ENCODE data around the gene SORCS1.

Gene SORCS1

GRCh38 chr10:106863549-106863948 lies 301.0 kb downstream of the SORCS1 start:
- Histone ChIP-seq H3K9ac (ENCODE audit: low read length) (no peak overlapping the region), H3K27me3 (ENCODE audit: control insufficient read depth, insufficient read depth, low read length) (no peaks in the 10 kb centered on the region), H3K4me3 (ENCODE audit: low read length) (no peak overlapping the region), H3K9me3 (ENCODE audit: control insufficient read depth, low read depth, low read length) (no peaks in the 10 kb centered on the region), H3K27ac (ENCODE audit: low read length) (no peak overlapping the region), H3K4me1 (ENCODE audit: control insufficient read depth, low read depth, low read length) (peaks cover 5% of the 10 kb centered on the region), H3K36me3 (ENCODE audit: control insufficient read depth, low read depth, low read length) (no peaks in the 10 kb centered on the region)

DNA sequence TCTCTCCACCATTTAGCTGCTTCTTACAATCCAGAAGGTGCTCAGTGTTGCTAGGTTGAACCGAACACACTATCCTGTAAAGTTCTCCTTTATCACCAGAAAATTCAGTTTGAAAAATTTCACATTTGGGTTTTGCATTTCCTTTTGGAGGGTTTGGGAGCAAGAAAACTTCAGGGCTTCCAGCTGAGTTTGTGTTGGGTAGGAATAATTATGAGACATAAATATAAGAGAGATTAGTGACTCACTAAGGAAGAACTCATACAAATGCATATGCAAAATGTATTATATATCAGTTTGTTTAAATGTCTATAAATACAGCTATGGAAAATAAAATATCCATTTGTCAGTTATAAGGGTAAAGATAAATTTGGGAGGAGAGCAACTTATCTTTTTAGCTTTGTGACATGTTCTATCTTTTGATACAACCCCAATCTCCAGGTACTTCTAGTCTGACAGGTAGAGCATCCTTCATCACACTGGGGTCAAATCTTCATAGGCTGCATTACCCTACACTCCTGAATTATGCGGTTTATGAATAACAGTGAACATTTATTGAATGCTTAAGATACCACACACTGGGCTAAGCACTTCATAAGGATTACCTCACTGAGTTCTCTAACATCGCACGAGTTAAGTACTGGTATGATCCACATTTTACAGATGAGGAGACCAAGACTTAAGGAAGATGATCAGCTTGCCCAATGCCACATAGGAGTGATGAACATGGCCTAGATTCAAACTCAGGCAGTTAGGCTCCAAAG lies 304.4 kb downstream of the SORCS1 start:
- peaks cover 11% of the 10 kb centered on the region for H3K4me1 ChIP-seq (ENCODE audit: control insufficient read depth, low read depth, low read length)
- no peak overlapping the region for H3K4me3 ChIP-seq (ENCODE audit: low read length)
- H3K9ac ChIP-seq (ENCODE audit: low read length), result no peak overlapping the region
- H3K36me3 ChIP-seq (ENCODE audit: control insufficient read depth, low read depth, low read length), result no peaks in the 10 kb centered on the region
- no peaks in the 10 kb centered on the region for H3K9me3 ChIP-seq (ENCODE audit: control insufficient read depth, low read depth, low read length)
- H3K27me3 ChIP-seq (ENCODE audit: control insufficient read depth, insufficient read depth, low read length), result no peaks in the 10 kb centered on the region
- no peak overlapping the region for H3K27ac ChIP-seq (ENCODE audit: low read length)

DNA sequence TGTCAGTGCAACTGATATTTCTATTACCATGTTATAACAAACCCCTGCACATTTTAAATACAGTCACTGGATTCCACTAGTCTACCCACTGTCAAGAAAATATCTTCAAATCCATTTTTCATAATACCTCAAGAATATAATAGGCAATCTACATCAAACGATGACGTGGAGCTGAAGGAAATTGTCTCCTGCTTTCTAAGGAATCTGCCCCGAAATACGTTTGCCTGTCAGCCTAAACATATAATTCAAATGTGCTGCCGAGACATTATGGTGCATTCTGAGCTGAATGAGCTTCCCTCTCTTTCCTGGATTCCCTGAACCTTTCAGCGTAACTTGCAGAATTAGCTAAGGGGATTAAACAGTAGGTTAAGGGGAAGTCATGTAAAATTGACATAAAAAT lies 306.8 kb downstream of the SORCS1 start:
- Histone ChIP-seq H3K9ac (ENCODE audit: low read length) (no peak overlapping the region), H3K36me3 (ENCODE audit: control insufficient read depth, low read depth, low read length) (no peaks in the 10 kb centered on the region), H3K27ac (ENCODE audit: low read length) (no peak overlapping the region), H3K4me3 (ENCODE audit: low read length) (no peak overlapping the region), H3K27me3 (ENCODE audit: control insufficient read depth, insufficient read depth, low read length) (no peaks in the 10 kb centered on the region), H3K4me1 (ENCODE audit: control insufficient read depth, low read depth, low read length) (peaks cover 11% of the 10 kb centered on the region), H3K9me3 (ENCODE audit: control insufficient read depth, low read depth, low read length) (no peaks in the 10 kb centered on the region)

DNA sequence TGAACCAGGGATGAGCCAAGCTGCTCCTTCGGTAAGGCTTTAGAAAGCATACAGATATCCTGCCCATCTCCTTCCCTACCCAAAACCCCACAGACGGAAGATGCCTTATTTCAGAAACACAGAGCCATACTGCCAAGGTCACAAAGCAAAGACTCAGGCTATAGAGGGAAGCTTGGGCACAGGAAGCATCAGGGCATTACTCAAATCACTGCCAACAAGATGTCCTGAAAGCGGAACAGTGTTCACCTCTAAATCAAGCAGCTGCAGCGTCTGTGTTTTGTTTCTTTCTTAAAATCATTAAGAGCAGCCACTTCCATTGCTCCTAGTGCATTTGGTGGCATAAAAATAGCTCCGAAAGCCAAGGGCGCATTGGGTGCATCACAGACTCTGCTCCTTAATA lies 307.3 kb downstream of the SORCS1 start:
- no peak overlapping the region for H3K9ac ChIP-seq (ENCODE audit: low read length)
- no peaks in the 10 kb centered on the region for H3K27me3 ChIP-seq (ENCODE audit: control insufficient read depth, insufficient read depth, low read length)
- no peaks in the 10 kb centered on the region for H3K9me3 ChIP-seq (ENCODE audit: control insufficient read depth, low read depth, low read length)
- no peak overlapping the region for H3K27ac ChIP-seq (ENCODE audit: low read length)
- H3K4me1 ChIP-seq (ENCODE audit: control insufficient read depth, low read depth, low read length), result peaks cover 11% of the 10 kb centered on the region
- H3K4me3 ChIP-seq (ENCODE audit: low read length), result no peak overlapping the region
- H3K36me3 ChIP-seq (ENCODE audit: control insufficient read depth, low read depth, low read length), result no peaks in the 10 kb centered on the region

DNA sequence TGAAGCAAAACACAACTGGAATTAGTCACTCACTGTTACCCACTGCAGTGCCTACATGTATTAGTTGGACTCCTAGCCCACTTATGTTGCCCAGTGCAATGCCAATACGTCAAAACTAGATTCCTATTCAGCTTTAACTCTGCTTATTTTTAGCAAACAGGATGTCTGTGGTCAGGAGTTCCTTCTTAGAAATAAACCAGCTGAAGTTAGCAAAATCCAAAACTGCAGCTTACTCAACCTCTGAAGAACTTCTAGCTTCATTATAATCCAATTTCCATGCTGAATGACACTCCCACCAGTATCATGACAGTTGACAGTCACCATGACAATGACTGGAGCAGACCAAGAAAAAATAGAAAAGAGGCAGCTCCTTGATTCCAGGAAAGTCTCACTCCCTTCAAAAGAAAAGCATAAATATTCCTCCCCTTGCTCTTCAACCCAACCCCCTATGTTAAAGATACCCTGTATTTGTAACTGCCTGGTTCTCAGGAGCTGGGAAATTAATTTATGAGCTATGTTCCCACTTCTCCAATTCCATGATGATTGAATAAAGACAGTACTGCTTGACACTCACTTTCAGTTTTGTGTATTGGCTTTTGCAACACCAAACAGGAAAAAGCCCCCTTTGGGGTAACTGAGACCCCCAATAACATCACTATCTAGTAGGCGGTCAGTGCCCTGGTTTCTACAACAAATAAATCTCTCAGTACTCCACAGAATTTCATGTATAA lies 327.4 kb downstream of the SORCS1 start:
- Histone ChIP-seq H3K9me3 (ENCODE audit: control insufficient read depth, low read depth, low read length) (no peaks in the 10 kb centered on the region), H3K4me1 (ENCODE audit: control insufficient read depth, low read depth, low read length) (no peaks in the 10 kb centered on the region), H3K4me3 (ENCODE audit: low read length) (no peak overlapping the region), H3K27me3 (ENCODE audit: control insufficient read depth, insufficient read depth, low read length) (no peaks in the 10 kb centered on the region), H3K36me3 (ENCODE audit: control insufficient read depth, low read depth, low read length) (no peaks in the 10 kb centered on the region), H3K9ac (ENCODE audit: low read length) (no peak overlapping the region), H3K27ac (ENCODE audit: low read length) (no peak overlapping the region)

GRCh38 chr10:106832846-106833245 lies 331.7 kb downstream of the SORCS1 start:
- no peak overlapping the region for H3K4me3 ChIP-seq (ENCODE audit: low read length)
- H3K27ac ChIP-seq (ENCODE audit: low read length), result no peak overlapping the region
- no peaks in the 10 kb centered on the region for H3K27me3 ChIP-seq (ENCODE audit: control insufficient read depth, insufficient read depth, low read length)
- H3K9me3 ChIP-seq (ENCODE audit: control insufficient read depth, low read depth, low read length), result no peaks in the 10 kb centered on the region
- H3K36me3 ChIP-seq (ENCODE audit: control insufficient read depth, low read depth, low read length), result no peaks in the 10 kb centered on the region
- no peak overlapping the region for H3K9ac ChIP-seq (ENCODE audit: low read length)
- H3K4me1 ChIP-seq (ENCODE audit: control insufficient read depth, low read depth, low read length), result no peaks in the 10 kb centered on the region

- H3K27me3 ChIP-seq (ENCODE audit: control insufficient read depth, insufficient read depth, low read length), result no peaks in the 10 kb centered on the region
- no peak overlapping the region for H3K9ac ChIP-seq (ENCODE audit: low read length)
- H3K9me3 ChIP-seq (ENCODE audit: control insufficient read depth, low read depth, low read length), result no peaks in the 10 kb centered on the region
- no peak overlapping the region for H3K27ac ChIP-seq (ENCODE audit: low read length)
- no peaks in the 10 kb centered on the region for H3K36me3 ChIP-seq (ENCODE audit: control insufficient read depth, low read depth, low read length)
- no peaks in the 10 kb centered on the region for H3K4me1 ChIP-seq (ENCODE audit: control insufficient read depth, low read depth, low read length)
- no peak overlapping the region for H3K4me3 ChIP-seq (ENCODE audit: low read length)
These were observed 334.0 kb downstream of the SORCS1 start for GRCh38 chr10:106830471-106830870.

- Histone ChIP-seq H3K9me3 (ENCODE audit: control insufficient read depth, low read depth, low read length) (no peaks in the 10 kb centered on the region), H3K27me3 (ENCODE audit: control insufficient read depth, insufficient read depth, low read length) (no peaks in the 10 kb centered on the region), H3K27ac (ENCODE audit: low read length) (no peak overlapping the region), H3K4me1 (ENCODE audit: control insufficient read depth, low read depth, low read length) (no peaks in the 10 kb centered on the region), H3K9ac (ENCODE audit: low read length) (no peak overlapping the region), H3K4me3 (ENCODE audit: low read length) (no peak overlapping the region), H3K36me3 (ENCODE audit: control insufficient read depth, low read depth, low read length) (no peaks in the 10 kb centered on the region)
These were observed 334.5 kb downstream of the SORCS1 start for GRCh38 chr10:106830006-106830405.

DNA sequence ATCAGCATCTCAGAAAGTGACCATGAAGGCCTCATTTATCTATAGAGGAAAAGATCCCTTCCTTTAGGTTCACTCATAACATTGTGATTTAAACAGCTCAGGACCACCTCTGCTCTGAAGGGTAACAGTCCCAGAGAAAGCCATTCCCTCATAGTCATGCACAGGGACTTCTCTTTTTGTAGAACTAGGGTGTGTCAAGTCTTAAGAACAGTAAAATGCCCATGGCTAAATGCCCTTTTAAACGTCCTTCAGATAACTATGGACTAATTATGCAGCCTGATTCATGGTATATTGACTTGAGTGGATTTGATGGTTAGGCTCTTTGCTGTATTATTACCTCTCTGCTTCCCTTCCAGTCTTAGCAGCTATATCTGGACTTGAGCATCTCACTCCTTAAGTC lies 337.8 kb downstream of the SORCS1 start:
- no peak overlapping the region for H3K9ac ChIP-seq (ENCODE audit: low read length)
- H3K27me3 ChIP-seq (ENCODE audit: control insufficient read depth, insufficient read depth, low read length), result no peaks in the 10 kb centered on the region
- H3K4me3 ChIP-seq (ENCODE audit: low read length), result no peak overlapping the region
- H3K9me3 ChIP-seq (ENCODE audit: control insufficient read depth, low read depth, low read length), result no peaks in the 10 kb centered on the region
- no peaks in the 10 kb centered on the region for H3K36me3 ChIP-seq (ENCODE audit: control insufficient read depth, low read depth, low read length)
- H3K27ac ChIP-seq (ENCODE audit: low read length), result no peak overlapping the region
- H3K4me1 ChIP-seq (ENCODE audit: control insufficient read depth, low read depth, low read length), result no peaks in the 10 kb centered on the region

- Histone ChIP-seq H3K27me3 (ENCODE audit: control insufficient read depth, insufficient read depth, low read length) (no peaks in the 10 kb centered on the region), H3K4me3 (ENCODE audit: low read length) (no peak overlapping the region), H3K9ac (ENCODE audit: low read length) (no peak overlapping the region), H3K27ac (ENCODE audit: low read length) (no peak overlapping the region), H3K4me1 (ENCODE audit: control insufficient read depth, low read depth, low read length) (no peaks in the 10 kb centered on the region), H3K9me3 (ENCODE audit: control insufficient read depth, low read depth, low read length) (no peaks in the 10 kb centered on the region), H3K36me3 (ENCODE audit: control insufficient read depth, low read depth, low read length) (no peaks in the 10 kb centered on the region)
These were observed 338.7 kb downstream of the SORCS1 start for GRCh38 chr10:106825576-106826364.

- Histone ChIP-seq H3K4me3 (ENCODE audit: low read length) (no peak overlapping the region), H3K36me3 (ENCODE audit: control insufficient read depth, low read depth, low read length) (no peaks in the 10 kb centered on the region), H3K27ac (ENCODE audit: low read length) (no peak overlapping the region), H3K9ac (ENCODE audit: low read length) (no peak overlapping the region), H3K27me3 (ENCODE audit: control insufficient read depth, insufficient read depth, low read length) (no peaks in the 10 kb centered on the region), H3K9me3 (ENCODE audit: control insufficient read depth, low read depth, low read length) (no peaks in the 10 kb centered on the region), H3K4me1 (ENCODE audit: control insufficient read depth, low read depth, low read length) (peaks cover 5% of the 10 kb centered on the region)
These were observed 343.9 kb downstream of the SORCS1 start for GRCh38 chr10:106820579-106820978.
